Vein endothelial cell (primary cell): ENCODE measurements around the gene ATP5F1B. TPM values are rescaled to one million over a fixed set of nuclear protein-coding genes. Genes with fewer than 3 reads are reported as not detected.

Source experiments
- small RNA-seq: library from RNA; depleted of rRNA; stranded (forward); fragments of <200 nt; gene quantifications from one replicate; pipeline ENCODE3, GENCODE V24; 2012
- total RNA-seq: library from RNA; depleted of rRNA; stranded (reverse); fragments of >200 nt; gene quantifications from 2 replicates; pipeline ENCODE4 v1.2.3, GENCODE V29; 2012

Gene ATP5F1B
- 493 and 570 TPM in 2 replicates for total RNA-seq

GRCh38 chr12:56645717-56646446, at the start of gene ATP5F1B:
Gene ATP5F1B (minus strand): TSS chr12:56645984. CDS start chr12:56645963, 21 bp downstream.

GRCh38 chr12:56688129-56688845, 42.5 kb upstream of the ATP5F1B start, which contains the start of gene PTGES3:
Gene PTGES3 (minus strand): TSS chr12:56688284. CDS start chr12:56687999, 285 bp downstream.

GRCh38 chr12:56630180-56630632, 15.6 kb downstream of the ATP5F1B start, which contains the start of gene BAZ2A:
Gene BAZ2A (minus strand): TSS chr12:56630326. CDS start chr12:56617530, 12,796 bp downstream.

Small RNA genes within 50 kb of the gene (small RNA-seq; reads per million reads assigned to genes)
- not detected for gene RN7SL809P
- not detected for gene RNU6-343P
- 3,296 reads per million, percentile 100 among the genes with 10 or more reads in this experiment for gene SNORD59A

Other genes starting within 250 kb of the ATP5F1B start
- 5.2 and 7.5 TPM in 2 replicates for gene TIMELESS, start 196.6 kb downstream of the ATP5F1B start, total RNA-seq
- gene MIP, start 191.3 kb downstream of the ATP5F1B start, total RNA-seq: 0.29 TPM in 1 of 2 replicates, not detected in the other
- 2.6 and 3.4 TPM in 2 replicates for gene SPRYD4, start 177.4 kb downstream of the ATP5F1B start, total RNA-seq
- not detected in 2 replicates for gene GLS2, start 157.8 kb downstream of the ATP5F1B start, total RNA-seq
- 49.0 and 59.4 TPM in 2 replicates for gene RBMS2, start 124.2 kb downstream of the ATP5F1B start, total RNA-seq
- gene BAZ2A, start 15.7 kb downstream of the ATP5F1B start, total RNA-seq: 56.8 and 60.8 TPM in 2 replicates
- gene PTGES3, start 42.3 kb upstream of the ATP5F1B start, total RNA-seq: 85.3 and 123 TPM in 2 replicates
- gene NACA, start 79.3 kb upstream of the ATP5F1B start, total RNA-seq: 1,082 and 1,143 TPM in 2 replicates
- gene PRIM1, start 106.3 kb upstream of the ATP5F1B start, total RNA-seq: 9.1 and 14.4 TPM in 2 replicates
- under 0.01 TPM in 1 of 2 replicates, not detected in the other for gene HSD17B6, start 117.3 kb upstream of the ATP5F1B start, total RNA-seq